IPS-11a (cell line): ENCODE results near the gene PPARG.
"Not testable (repeated sequence)": the region's sequence is repeated elsewhere in the genome, so short reads cannot be mapped to it uniquely, and the experiment has no call there.

Experiments
- H3K4me3 ChIP-seq: one replicate; pipeline ENCODE4 v1.5.1; 2013; ENCODE audit warnings: low read depth, low read length, control low read depth

The PPARG gene

GRCh38 chr3:12478326-12478725, 189.5 kb downstream of the PPARG start:
- H3K4me3 ChIP-seq, result no peak overlapping the region

DNA sequence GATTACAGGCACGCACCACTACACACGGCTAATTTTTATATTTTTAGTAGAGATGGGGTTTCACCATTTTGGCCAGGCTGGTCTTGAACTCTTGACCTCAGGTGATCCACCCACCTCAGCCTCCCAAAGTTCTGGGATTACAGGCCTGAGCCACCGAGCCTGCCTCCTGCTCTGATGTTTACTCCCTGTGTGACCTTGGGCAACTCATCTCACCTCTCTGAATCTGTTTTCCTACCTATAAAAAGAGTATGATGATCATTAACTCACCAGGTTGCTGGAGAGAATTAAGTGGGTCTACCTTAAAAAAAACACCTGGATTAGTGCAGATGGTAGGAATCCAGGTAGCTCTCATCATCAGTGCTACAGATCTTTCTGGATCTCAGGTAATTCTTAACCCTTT, 190.3 kb downstream of the PPARG start:
- not testable (repeated sequence) for H3K4me3 ChIP-seq

DNA sequence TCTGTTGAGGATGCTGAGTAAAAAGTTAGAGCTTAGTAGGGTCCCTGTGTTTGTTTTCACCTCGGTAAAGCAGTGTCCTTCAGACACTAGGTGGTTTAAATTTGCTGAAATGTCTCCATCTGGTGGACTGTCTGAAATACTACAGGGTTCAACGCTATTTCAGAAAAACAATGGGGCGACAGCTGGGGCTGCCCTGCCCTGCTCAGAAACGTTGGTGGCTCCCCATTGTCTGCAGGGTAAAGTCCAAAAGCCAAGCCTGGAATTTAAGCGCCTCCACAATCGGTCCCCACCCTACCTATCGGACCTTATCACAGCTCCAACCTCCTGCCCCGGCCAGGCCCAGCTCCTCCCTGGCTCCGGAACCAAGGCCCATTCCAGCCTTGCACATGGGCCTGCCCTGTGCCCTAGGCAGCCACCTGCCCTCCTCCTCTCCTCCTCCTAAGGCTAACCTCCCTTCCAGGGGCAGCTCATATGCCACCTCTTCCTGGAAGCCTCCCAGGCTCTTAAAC, 191.1 kb downstream of the PPARG start:
- H3K4me3 ChIP-seq, result no peak overlapping the region

DNA sequence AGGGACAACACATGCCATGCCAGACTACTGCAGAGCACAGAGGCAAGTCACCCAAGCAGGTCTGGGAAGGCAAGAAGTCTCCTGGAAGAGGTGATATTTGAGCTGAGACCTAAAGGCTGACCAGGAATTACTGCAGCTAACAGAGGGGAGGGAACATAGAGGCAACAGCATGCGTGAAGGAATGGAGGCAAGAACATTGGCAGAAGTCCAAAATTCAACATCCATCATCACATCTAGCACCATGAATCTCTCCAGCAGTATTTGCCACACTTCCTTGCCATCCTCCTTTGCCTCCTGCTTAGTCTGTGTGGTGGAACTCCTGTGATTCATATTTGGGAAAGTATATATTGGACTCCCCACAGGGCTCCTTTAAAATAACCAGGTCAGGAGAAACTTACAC, 194.5 kb downstream of the PPARG start:
- H3K4me3 ChIP-seq, result peak overlapping the region; percentile 78

DNA sequence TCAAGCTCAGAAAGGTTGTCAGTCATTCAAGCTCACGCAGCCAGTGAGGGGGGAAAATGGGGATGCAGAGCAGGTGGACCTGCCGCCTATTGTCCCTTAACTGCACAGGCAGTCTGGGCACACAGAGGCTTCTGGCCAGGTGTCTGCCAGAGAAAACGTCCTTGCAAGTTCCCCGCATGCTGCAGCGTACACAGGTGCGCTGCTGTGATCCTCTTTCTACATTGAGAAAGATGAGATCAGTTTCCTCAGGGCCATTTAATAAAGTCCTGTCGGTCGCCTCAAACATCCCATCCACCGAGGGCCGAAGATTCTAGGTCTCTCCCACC, 195.0 kb downstream of the PPARG start:
- H3K4me3 ChIP-seq, result peak overlapping the region; percentile 78
